ENCODE data around the gene CLRN2. TPM values are rescaled to one million over a fixed set of nuclear protein-coding genes. Genes with fewer than 3 reads are reported as not detected.

Gene CLRN2
- total RNA-seq, 1 experiment from 2014 or later: not detected

GRCh38 chr4:17480955-17481354 is 34.0 kb upstream of the CLRN2 start:
- Mint-ChIP-seq H3K27me3 (ENCODE audit: low read depth) (no peaks in the 10 kb centered on the region), H3K9me3 (peaks cover 3% of the 10 kb centered on the region; the same call in 1 of the 2 replicates)
- CTCF ChIA-PET: interaction anchor here (0.9 kb wide), 1 partner anchor 9 kb away, joined by 6 read pairs; no protein-coding TSS in a partner anchor

GRCh38 chr4:17482716-17483115 is 32.2 kb upstream of the CLRN2 start:
- H3K36me3 Mint-ChIP-seq: peaks cover 19% of the 10 kb centered on the region
- no peak for TF ChIP-seq ZBTB21 (CRISPR knock-in tag; IDR thresholded peaks at IDR 0.05; ENCODE audit: borderline replicate concordance)
- TF ChIP-seq, protein P1, sequence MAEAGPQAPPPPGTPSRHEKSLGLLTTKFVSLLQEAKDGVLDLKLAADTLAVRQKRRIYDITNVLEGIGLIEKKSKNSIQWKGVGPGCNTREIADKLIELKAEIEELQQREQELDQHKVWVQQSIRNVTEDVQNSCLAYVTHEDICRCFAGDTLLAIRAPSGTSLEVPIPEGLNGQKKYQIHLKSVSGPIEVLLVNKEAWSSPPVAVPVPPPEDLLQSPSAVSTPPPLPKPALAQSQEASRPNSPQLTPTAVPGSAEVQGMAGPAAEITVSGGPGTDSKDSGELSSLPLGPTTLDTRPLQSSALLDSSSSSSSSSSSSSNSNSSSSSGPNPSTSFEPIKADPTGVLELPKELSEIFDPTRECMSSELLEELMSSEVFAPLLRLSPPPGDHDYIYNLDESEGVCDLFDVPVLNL (CRISPR knock-in tag; IDR thresholded peaks at IDR 0.05; ENCODE audit: borderline replicate concordance, low read depth): no peak
- TF ChIP-seq NFE2L1 (CRISPR knock-in tag; IDR thresholded peaks at IDR 0.05): no peak
- TF ChIP-seq CREB1 (CRISPR knock-in tag; IDR thresholded peaks at IDR 0.05): no peak
- TF ChIP-seq TEAD4 (CRISPR knock-in tag; IDR thresholded peaks at IDR 0.05): no peak
- TF ChIP-seq, protein P2, sequence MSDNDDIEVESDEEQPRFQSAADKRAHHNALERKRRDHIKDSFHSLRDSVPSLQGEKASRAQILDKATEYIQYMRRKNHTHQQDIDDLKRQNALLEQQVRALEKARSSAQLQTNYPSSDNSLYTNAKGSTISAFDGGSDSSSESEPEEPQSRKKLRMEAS (CRISPR knock-in tag; IDR thresholded peaks at IDR 0.05): no peak
- TF ChIP-seq SOX15 (CRISPR knock-in tag; IDR thresholded peaks at IDR 0.05): no peak
- no peak for TF ChIP-seq MYBL2 (CRISPR knock-in tag; IDR thresholded peaks at IDR 0.05)
- no peak for TF ChIP-seq NR2C2 (CRISPR knock-in tag; IDR thresholded peaks at IDR 0.05)
- TF ChIP-seq ZNF317 (CRISPR knock-in tag; IDR thresholded peaks at IDR 0.05; ENCODE audit: borderline replicate concordance, low read depth): no peak
- TF ChIP-seq ZNF281 (CRISPR knock-in tag; IDR thresholded peaks at IDR 0.05): no peak
- DNase-seq (ENCODE audit: low spot score) (no peak), ATAC-seq (no peak)
- CTCF ChIA-PET: no interaction called here
- no peaks in the 10 kb centered on the region for H3K4me1 Mint-ChIP-seq
- H3K4me3 Mint-ChIP-seq: no peak overlapping the region
- H3K27ac Mint-ChIP-seq: no peak overlapping the region
- H3K9me3 Mint-ChIP-seq: peaks cover 3% of the 10 kb centered on the region; the same call in 1 of the 2 replicates
- POLR2A ChIA-PET: no interaction called here
- no peaks in the 10 kb centered on the region for H3K27me3 Mint-ChIP-seq (ENCODE audit: low read depth)

More at GRCh38 chr4:17480955-17481354, 34.0 kb upstream of the CLRN2 start:
- no peak for ATAC-seq
- TF ChIP-seq TEAD4 (CRISPR knock-in tag; IDR thresholded peaks at IDR 0.05) (no peak), CTCF (IDR thresholded peaks at IDR 0.05) (no peak), ZBTB43 (CRISPR knock-in tag; IDR thresholded peaks at IDR 0.05) (no peak)
- H3K4me3 Mint-ChIP-seq: no peak overlapping the region
- no peak overlapping the region for H3K27ac Mint-ChIP-seq
- no peak for DNase-seq (ENCODE audit: low spot score)
- peaks cover 9% of the 10 kb centered on the region; the same call in 1 of the 2 replicates for H3K36me3 Mint-ChIP-seq
- POLR2A ChIA-PET: no interaction called here
- H3K4me1 Mint-ChIP-seq: peaks cover 10% of the 10 kb centered on the region; the same call in 1 of the 2 replicates

GRCh38 chr4:17489123-17489522 is 25.8 kb upstream of the CLRN2 start:
- ChIA-PET POLR2A (no interaction called here), CTCF (no interaction called here)
- ATAC-seq (no peak), DNase-seq (ENCODE audit: low spot score) (no peak)
- H3K4me1 Mint-ChIP-seq: peaks cover 3% of the 10 kb centered on the region
- peaks cover 45% of the 10 kb centered on the region for H3K36me3 Mint-ChIP-seq
- no peak overlapping the region for H3K4me3 Mint-ChIP-seq
- no peak overlapping the region for H3K27ac Mint-ChIP-seq
- H3K9me3 Mint-ChIP-seq: peaks cover 3% of the 10 kb centered on the region; the same call in 1 of the 2 replicates
- H3K27me3 Mint-ChIP-seq (ENCODE audit: low read depth): no peaks in the 10 kb centered on the region
- TF ChIP-seq ZNF671 (CRISPR knock-in tag; IDR thresholded peaks at IDR 0.05) (no peak), NFYB (CRISPR knock-in tag; conservative IDR thresholded peaks at IDR 0.05; ENCODE audit: low read depth) (no peak)
- TF ChIP-seq, protein P3, sequence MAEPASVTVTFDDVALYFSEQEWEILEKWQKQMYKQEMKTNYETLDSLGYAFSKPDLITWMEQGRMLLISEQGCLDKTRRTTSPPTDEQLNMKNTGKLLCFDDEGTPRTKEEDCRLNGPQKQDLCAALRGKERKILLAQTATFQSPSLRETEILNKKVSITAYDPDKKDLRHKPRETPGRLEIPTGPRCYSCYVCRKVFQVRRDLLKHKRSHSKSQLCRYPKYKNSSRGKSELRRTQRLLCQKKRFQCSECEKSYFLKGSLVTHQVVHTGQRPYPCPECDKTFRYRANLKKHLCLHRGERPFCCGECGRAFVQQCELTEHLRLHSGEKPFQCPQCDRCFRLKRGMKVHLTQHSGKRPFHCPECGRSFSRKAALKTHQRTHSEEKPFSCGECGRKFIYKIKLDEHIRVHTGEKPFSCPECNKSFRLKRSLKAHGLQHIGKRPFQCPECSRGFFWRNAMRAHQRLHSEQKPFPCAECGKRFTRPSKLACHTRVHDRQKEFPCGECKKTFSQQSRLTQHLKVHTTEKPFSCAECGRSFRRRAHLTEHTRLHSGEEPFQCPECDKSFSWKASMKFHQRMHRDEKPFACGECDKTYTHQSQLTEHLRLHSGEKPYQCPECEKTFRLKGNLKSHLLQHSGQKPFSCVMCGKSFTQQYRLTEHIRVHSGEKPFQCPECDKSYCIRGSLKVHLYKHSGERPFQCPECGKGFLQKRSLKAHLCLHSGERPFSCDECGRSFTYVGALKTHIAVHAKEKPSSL (CRISPR knock-in tag; conservative IDR thresholded peaks at IDR 0.05): no peak
- TF ChIP-seq, protein P4, sequence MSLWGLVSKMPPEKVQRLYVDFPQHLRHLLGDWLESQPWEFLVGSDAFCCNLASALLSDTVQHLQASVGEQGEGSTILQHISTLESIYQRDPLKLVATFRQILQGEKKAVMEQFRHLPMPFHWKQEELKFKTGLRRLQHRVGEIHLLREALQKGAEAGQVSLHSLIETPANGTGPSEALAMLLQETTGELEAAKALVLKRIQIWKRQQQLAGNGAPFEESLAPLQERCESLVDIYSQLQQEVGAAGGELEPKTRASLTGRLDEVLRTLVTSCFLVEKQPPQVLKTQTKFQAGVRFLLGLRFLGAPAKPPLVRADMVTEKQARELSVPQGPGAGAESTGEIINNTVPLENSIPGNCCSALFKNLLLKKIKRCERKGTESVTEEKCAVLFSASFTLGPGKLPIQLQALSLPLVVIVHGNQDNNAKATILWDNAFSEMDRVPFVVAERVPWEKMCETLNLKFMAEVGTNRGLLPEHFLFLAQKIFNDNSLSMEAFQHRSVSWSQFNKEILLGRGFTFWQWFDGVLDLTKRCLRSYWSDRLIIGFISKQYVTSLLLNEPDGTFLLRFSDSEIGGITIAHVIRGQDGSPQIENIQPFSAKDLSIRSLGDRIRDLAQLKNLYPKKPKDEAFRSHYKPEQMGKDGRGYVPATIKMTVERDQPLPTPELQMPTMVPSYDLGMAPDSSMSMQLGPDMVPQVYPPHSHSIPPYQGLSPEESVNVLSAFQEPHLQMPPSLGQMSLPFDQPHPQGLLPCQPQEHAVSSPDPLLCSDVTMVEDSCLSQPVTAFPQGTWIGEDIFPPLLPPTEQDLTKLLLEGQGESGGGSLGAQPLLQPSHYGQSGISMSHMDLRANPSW (CRISPR knock-in tag; conservative IDR thresholded peaks at IDR 0.05; ENCODE audit: low read depth): no peak
